GM21717 (cell line): ENCODE measurements around the gene METTL13.
A peak's percentile ranks its signal among the peaks of the same experiment; 100 is the strongest.

ENCODE experiments used
- ATAC-seq: cut with Tn5 transposase; IDR thresholded peaks from one replicate; pipeline ENCODE4 v1.9.1; 2021; ENCODE audit warnings: mild to moderate bottlenecking, moderate library complexity; ENCODE audit not compliant: unreplicated experiment

The METTL13 gene, protein sequence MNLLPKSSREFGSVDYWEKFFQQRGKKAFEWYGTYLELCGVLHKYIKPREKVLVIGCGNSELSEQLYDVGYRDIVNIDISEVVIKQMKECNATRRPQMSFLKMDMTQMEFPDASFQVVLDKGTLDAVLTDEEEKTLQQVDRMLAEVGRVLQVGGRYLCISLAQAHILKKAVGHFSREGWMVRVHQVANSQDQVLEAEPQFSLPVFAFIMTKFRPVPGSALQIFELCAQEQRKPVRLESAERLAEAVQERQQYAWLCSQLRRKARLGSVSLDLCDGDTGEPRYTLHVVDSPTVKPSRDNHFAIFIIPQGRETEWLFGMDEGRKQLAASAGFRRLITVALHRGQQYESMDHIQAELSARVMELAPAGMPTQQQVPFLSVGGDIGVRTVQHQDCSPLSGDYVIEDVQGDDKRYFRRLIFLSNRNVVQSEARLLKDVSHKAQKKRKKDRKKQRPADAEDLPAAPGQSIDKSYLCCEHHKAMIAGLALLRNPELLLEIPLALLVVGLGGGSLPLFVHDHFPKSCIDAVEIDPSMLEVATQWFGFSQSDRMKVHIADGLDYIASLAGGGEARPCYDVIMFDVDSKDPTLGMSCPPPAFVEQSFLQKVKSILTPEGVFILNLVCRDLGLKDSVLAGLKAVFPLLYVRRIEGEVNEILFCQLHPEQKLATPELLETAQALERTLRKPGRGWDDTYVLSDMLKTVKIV

DNA sequence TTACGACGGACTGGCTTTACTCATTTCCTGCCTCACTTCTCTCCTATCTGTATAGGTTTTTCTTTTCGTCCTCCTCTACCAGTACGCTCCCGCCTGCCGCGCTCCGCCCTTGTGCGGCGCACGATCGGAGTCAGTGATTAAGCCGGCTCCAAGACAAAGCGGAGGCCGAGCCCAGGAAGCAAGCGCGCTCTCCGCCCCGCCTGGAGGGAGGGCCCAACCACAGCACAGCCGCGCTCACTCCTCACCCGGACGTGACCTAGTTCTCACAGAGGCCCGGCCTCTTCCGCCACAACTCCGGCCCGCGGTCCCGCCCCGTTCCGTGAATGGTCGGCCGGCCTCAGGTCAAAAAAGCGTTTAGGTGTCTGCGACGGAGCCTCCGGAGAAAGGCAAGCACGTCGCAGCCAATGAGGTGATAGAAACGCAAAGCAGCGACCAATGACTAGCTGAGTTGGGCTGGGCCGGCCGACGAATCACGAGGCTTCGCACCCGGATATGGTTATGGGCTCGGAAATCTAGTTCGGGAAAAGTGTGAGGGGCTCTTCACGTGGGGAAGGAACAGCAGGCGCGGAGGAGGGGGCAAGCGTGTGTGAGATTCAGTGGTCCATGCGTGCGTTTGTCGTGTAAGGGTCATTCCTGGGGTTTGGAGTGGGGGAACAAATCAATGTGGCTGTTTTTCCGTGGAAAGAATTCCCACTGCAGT is at the start of gene METTL13:
TSS of gene METTL13 (plus strand) at position 485 of the 700 bp plus-strand sequence. CDS start 308 bp downstream, outside the sequence.
- peak; percentile 99 for ATAC-seq

DNA sequence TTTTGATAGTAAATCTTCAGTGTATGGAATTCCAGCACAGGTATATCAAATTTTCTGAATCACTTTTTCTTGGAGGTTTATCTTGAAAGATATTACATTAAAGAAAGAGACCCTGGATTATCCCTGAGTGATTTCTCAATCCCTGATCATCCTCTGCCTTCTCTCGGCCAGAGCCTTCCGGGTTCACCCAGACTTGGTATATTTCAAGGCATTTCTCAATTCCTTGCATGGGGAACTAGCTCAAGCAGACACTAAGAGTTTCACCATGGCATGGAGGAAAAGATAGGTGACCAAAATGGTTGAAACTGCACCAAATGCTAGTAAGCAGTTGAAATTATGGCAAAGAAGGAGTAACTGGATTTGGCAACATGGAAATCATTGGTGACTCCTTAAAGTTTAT is 45.3 kb upstream of the METTL13 start:
- ATAC-seq, result no peak

DNA sequence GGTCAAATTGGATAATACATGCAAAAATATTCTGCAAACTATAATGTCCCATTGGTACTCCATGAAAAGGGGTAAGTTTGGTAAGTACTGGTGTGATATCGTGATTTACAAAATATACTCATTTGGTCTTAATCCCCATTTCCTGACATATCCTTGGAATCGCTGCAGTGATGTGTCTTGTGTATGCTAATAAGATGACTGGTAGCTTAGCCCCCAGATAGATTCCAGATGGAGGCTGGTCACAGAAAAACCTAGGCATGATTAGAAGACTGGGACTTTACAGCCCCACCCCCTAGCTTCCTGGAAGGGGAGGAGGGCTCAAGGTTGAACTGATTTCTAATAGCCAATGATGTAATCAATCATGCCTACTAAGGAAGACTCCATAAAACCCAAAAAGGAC is 42.5 kb upstream of the METTL13 start:
- ATAC-seq, result no peak

DNA sequence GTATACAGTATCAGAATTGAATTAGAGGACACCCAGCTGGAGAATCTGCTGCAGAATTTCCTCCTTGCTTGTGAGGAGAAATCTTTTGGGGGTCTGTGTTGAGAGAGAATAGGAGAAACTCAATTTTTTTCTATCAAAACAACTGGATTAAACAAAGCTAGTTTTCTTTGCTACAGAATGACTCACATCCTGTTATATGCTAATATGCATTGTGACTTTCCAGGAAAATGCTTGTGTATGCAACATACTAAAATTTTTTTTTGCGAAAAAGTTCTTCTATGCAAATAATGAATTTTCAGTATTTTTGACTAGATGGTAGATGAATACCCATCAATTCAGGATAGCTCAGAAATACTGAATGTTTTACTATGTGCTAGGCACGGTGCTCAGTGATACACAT is 41.8 kb upstream of the METTL13 start:
- ATAC-seq, result no peak

DNA sequence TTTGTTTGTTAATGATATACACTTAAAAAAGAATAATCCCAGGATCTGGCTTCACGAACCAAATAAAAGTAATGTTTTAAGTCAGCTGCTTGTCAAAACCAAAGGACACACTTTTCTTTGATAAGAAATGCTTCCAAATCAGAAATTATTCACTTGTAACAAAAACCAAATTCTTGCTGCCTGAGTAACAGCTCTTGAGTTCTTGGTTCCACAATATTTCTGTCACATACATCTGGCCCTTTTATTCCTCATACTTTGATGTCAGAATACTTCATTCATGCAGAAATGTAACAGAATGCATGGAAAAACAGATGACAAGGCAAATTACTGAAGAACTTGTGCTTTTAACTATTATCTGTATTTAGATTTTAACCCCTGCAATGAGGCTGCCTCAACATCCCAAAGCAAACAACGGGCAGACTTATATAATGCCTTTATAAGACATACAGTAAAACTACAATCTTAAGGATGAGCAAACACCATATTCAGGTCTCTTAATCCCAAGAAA is 41.0 kb upstream of the METTL13 start:
- ATAC-seq, result no peak

DNA sequence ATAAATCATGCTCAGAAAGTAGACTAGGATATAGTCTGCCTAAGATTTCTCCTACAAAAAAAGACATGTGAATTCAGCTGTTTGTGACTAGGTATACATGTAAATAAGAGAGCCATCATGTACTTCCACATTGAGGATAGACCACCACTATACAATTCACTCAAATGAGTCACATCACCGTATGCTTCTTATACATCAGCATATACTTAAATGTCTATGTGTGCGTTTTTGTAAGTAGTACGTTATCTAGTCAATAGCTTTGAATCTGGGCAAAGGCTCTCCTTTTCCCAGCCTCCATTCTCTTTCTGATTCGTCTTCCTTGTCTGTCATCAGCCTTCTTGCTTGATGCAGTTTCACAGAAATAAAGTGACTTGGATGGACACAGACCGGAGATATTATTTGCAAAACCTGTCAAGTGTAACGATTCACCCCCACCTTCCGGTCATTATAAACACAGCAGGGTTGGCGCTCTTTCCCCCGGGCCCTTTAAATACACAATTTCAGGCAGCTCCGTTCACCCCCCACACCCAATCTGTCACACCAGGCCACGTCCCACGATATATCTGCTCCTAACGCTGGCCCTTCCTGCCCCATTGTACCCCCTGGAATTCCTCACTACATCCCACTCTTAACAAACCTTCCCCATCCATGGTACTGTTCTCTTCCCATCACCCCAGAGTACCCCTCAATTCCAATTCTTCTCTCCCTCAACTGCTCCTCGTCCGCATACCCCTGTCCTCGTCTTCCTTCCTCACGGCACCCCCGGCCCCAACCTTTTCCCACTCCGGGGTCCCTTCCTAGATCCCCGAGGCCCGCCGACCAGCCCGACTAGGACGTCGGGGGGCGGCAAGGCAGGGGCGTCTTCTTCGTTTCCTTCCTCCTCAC is 40.2 kb upstream of the METTL13 start:
- ATAC-seq, result peak; percentile 10

DNA sequence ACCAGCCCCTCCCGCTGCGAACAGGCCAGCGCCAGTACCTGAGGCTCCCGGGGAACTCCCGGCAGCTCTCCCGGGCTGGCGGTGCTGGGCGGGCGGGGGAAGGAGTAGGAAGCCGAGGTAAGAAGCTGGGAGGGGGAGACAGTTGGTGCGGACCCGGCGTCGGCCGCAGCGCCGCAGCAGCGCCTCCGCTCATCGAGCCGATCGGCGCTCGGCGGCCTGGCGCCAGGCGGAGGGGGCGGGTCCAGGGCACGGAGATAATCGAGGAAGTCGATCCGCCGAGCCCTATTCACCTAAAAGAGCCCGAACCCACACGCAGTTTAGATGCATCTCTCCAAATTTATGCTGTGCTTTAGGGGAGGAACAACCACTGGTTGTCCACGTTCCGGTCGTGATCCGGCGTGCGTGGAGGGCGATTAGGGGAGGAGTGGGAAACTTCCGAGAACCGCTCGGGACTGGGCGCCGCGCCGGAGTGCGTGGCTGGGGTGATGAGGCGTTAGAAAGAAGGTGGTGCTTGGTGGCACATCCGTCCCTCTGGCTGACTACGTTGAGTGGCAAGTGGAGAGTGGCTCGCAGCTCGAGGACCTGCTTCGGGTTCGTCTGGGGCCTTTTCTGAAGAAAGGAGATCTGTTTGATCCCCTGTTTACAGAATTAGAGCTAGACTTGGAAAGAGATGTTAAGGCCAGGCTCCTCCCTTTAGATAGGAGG is 39.4 kb upstream of the METTL13 start, which contains the start of gene VAMP4:
TSS of gene VAMP4 (minus strand) at position 194 of the 705 bp plus-strand sequence. CDS start 3,651 bp downstream, outside the sequence.
- ATAC-seq, result peak; percentile 94

DNA sequence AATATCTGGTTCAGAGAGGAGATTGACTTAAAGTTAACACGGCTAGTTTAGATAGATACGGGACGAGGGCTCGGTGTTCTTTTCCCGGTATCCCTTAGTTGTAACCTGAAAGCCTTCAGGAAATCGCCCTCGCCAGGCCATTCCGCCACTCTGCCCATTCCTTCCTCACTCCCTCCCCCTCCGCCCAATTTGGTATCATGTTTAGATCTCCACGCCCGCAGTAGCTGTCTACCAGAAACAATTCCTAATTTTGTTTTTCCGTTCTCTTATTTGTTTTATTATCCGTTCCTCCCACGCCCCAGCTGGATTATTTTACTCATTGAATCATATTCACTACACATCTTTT is 38.9 kb upstream of the METTL13 start:
- peak; percentile 6 for ATAC-seq

DNA sequence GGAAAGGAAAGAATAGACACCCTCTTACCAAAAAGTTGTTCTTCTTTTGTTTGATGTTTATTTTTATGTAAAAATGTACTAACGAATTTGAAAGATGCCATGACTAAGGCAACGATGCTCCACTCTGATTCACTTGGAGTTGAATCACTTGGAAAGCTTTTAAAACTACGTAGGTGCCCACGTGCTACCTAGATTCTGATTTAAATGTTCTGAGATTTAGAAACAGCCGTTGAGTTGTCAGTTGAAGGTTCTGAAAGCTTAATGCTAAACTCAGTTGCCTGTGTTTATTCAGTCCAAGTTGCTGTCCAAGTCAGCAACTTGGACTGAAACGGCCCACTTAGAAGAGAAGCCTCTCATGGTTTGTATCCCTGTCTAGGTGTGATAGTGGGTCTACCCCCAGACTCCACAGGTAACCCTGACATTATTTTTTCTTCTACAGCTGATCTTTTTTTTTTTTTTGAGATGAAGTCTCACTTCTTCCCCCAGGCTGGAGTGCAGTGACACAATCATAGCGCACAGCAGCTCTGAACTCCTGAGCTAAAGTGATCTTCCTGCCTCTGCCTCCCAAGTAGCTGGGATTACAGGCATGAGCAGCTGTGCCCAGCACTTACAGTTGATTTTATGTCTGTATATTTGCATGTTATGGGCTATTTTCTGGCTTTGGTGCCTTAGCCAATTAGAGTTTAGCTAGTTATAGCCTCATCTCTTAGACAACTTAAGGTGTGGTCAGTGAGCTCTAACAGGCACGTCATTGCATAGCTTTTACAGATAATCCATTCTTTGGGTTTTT is 38.2 kb upstream of the METTL13 start:
- no peak for ATAC-seq

DNA sequence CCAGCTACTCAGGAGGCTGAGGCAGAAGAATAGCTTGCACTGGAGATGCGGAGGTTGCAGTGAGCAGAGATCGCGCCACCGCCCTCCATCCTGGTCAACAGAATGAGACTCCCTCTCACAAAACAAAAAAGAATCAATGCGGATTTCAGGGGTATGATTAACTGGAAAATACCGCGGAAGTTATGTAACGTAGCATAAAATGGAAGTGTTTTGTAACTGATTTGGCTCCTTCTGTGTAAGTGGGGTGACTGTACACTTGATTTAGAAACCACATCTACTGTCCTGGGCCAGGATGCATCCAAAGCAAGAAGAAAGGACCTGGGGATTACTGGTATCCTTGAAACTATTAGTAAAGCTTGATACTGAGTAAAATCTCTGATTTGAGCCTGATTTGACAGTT is 36.5 kb upstream of the METTL13 start:
- ATAC-seq, result no peak

DNA sequence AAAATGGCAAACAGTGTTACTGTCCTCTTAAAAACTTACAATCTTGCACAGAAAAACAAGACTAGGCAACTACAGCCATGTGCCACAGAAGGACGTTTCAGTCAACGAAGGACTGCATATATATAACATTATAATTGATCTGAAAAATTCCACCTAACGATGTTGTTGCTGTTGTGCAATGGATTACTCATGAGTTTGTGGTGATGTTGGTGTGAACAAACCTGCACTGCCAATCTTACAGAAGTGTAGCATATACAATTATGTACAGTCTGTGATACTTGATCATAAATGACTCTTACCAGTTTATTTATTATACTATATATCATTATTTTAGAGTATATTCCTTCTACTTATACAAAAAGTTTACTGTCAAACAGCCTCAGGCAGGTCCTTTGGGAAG is 32.8 kb upstream of the METTL13 start:
- no peak for ATAC-seq

DNA sequence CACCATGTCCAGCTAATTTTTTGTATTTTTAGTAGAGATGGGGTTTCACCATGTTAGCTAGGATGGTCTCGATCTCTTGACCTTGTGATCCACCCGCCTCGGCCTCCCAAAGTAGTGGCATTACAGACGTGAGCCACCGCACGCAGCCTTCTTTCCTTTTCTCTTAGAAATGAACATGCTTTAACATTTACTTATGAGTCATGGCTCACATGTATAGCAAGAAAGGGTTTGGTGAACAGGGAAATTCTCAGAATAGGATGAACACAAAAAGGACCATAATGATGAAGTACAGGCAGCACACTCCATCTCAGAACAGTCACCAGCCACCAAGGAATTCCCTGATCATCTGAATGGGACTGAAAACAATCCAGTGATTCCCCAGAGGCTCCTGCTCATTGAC is 30.2 kb upstream of the METTL13 start:
- no peak for ATAC-seq

DNA sequence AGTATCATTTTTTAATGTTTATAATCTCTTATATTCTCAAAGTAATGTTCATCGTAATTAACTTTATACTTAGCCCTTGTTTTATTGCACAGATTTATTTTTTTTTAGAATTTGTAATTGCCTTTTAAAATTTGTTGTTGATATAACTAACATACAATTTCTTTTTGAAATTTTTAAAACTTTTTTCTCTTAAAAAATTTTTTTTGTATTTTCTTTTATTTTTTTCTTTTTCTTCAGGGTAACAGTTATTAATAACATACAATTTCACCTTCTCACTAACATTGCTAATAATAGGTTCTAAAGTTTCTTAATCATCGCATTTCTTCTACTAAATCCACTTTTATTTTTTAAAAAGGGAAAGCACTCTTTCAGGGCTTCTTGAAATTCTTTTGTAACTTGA is 28.3 kb upstream of the METTL13 start:
- ATAC-seq, result no peak

DNA sequence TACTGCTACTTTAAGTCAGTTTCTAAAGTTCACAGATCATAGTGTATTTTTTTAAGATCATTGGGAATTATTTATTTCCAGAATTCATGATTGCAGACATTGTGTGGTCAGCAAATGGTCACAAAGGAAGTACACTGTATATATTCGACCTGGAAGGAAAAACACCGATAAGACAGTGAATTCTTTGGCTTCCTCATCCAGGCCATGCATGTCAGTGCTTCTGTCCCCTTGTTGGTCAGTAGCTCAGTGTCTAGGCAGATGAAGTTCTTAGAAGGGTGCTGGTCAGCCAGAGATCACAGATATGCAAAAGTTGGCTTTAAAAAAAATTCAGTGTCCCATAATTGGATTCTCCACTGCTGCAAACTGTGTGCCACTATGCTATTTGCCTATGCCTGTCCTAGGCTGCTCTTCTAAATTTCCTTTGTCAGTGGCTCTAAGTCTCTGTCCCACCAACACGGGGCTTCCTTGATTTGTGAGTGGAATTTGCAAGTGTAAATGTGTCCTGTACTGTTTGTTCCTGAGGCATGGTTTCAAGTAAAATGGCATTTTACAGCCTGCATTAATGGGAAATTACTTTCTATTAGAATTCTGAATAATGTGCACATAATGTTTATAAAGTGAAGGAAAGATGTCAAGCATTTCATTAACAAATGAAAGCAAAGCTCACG is 27.6 kb upstream of the METTL13 start:
- ATAC-seq, result no peak

DNA sequence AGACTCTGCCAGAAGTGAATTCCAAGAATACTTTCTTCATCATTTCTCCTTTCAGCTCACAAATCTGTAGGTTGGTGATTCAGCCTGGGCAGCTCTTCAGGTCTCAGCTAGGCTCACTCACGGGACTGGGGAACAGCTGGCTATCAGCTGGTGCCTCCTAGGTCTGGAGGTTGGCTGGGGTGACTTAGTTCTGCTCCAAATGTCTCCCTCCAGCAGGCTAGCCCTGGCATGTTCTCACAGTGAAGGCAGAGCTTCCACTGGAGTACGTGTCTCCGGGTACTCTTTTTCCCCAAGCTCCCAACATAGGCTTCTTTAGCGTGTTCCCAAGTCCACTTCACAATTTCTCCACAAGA is 27.1 kb upstream of the METTL13 start:
- ATAC-seq, result no peak

DNA sequence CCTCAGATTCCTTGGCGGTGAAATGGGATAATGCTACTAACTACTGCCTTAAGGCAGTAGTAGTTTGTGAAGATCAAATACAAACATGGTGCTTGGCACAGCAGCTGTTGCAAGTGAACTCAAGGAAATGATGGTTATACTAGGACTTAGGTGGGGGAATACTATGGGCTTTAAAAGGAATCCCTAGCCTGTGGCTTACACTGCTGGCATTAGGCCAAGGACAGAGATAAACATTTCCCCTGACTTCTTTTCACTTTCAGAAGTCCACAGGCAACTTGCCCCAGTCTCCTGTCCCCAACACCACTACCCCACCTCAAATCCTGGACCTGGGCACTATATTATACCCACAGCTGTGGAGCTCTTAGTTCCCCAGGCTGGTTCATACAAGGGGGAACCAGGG is 26.5 kb upstream of the METTL13 start:
- no peak for ATAC-seq

DNA sequence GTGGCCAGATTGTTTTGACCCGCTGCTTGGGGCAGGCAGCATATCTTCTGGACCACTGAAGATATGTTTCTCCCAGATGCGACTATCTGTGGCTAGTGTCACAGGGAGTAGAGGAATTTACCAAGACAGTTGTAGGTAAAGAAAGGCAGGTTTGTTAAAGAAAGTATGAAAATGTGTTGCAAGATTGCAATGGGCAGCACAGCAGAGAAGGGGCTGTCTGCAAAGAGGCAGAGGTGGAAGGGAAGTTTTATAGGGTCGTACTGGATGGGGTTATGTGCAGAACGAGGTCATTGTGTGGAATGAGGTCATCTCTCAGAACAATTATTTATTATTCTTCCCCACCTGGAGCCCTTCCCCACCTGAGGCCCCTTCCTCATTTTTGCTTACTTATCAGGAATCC is 24.6 kb upstream of the METTL13 start:
- no peak for ATAC-seq

DNA sequence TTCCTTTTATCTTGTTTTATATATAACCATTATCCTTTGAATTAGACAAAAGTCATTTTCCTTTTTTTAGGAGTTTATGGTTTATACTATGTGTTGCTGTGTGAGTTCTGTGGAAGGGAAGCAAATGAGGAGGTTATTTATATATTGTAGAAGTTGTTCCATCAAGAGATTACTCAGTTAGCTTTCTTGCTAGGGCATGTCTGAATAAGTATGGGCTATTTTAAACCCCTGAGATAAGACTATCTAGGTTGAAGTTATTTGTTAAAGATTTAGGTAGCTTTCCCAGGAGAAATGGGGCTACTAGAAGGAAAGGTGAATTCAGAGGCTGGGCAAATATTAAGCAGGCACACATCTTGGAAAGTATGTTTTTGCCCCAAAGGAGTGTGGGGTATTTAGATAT is 23.4 kb upstream of the METTL13 start:
- no peak for ATAC-seq

DNA sequence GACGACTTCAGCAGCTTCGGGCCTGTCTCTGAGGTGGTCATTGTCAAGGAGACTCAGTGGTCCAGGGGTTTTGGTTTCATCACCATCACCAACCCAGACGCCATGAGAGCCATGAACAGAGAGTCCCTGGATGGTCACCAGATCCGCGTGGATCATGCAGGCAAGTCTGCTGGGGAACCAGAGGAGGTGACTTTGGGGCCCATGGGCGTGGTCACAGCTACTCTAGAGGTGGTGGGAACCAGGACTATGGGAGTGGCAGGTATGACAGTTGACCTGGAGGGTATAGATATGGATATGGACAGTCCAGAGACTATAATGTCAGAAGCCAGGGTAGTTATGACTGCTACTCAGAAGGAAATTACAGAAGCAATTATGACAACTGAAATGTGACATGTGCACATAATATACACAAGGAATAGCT is 19.3 kb upstream of the METTL13 start:
- ATAC-seq, result no peak
